ENCODE data around the gene SLC17A5.
"Not testable (repeated sequence)": the region's sequence is repeated elsewhere in the genome, so short reads cannot be mapped to it uniquely, and the experiment has no call there.

SLC17A5 gene

DNA sequence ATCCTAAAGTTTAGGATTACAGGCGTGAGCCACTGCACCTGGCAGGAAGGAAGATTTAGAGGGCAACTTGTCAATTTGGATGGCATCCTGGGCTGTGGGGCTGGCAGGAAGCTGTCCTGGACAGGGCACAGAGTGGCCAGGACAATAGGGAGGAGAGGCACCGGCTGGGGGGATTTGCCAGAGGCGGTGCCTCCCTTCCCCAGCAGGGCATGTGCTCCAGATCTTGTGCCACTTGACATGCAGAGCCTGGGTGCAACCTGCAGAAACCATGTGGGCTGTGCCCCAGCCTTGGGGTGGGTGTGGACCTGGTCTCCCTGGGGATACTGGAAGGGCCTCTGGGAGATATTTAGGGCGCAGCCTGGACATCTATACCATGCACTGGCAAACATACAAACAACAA is 74.4 kb downstream of the SLC17A5 start:
- Histone ChIP-seq H3K4me3 (ENCODE audit: low read length) (no peak overlapping the region), H3K56ac (ENCODE audit: low read length) (peak overlapping the region; percentile 85), H3K18ac (ENCODE audit: low read length) (peak overlapping the region; percentile 97), H4K8ac (ENCODE audit: low read depth, low read length) (peak overlapping the region; percentile 88), H3K27me3 (ENCODE audit: insufficient read depth, low read length, poor library complexity) (no peaks in the 10 kb centered on the region), H3K79me1 (ENCODE audit: low read length) (no peaks in the 10 kb centered on the region), H3K23ac (ENCODE audit: low read length) (no peak overlapping the region), H2AK5ac (ENCODE audit: low read length) (peak overlapping the region; percentile 60), H3K27ac (ENCODE audit: low read depth, low read length) (peak overlapping the region; percentile 96), H3K36me3 (ENCODE audit: control insufficient read depth, insufficient read depth, low read length) (no peaks in the 10 kb centered on the region), H2BK15ac (replicated peaks; ENCODE audit: low read depth) (peak overlapping the region; percentile 4), H3K79me2 (ENCODE audit: control insufficient read depth, insufficient read depth, low read length) (no peaks in the 10 kb centered on the region), H2BK5ac (ENCODE audit: low read length) (peak overlapping the region; percentile 96), H2BK120ac (ENCODE audit: low read depth, low read length) (peak overlapping the region; percentile 84), H4K5ac (ENCODE audit: low read length) (peak overlapping the region; percentile 59), H3K9ac (ENCODE audit: low read length) (peak overlapping the region; percentile 65), H3K4me1 (ENCODE audit: control insufficient read depth, low read depth, low read length) (peaks cover 11% of the 10 kb centered on the region), H3K4me2 (ENCODE audit: low read length) (no peak overlapping the region), H3K4ac (ENCODE audit: low read depth, low read length) (peak overlapping the region; percentile 60)
- no CpG with 5 or more reads among the region's 4 CpGs for WGBS (ENCODE audit: extremely low coverage, insufficient coverage, low lambda C conversion rate)
- no peak for DNase-seq

DNA sequence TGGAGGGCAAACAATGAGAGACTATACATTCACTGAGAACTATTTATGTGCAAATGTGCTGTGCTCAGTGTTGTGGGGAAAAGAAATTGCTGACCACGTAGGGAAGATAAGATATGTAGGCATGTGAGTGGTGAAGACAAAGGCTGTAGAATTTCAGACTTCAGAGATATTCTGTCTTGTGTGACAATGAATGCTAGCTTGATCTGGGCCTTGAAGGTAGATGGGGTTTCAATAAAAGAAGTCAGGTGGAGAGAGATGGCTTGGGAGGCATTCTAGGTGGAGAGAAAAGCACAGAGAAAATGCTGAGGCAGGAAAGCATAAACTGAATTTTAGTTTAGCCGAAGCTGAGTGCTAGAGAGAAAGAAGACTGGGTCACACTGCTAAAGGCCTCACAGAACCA is 76.1 kb downstream of the SLC17A5 start:
- Histone ChIP-seq H4K5ac (ENCODE audit: low read length) (no peak overlapping the region), H2AK5ac (ENCODE audit: low read length) (no peak overlapping the region), H3K4me3 (ENCODE audit: low read length) (no peak overlapping the region), H3K36me3 (ENCODE audit: control insufficient read depth, insufficient read depth, low read length) (no peaks in the 10 kb centered on the region), H2BK5ac (ENCODE audit: low read length) (no peak overlapping the region), H3K27me3 (ENCODE audit: insufficient read depth, low read length, poor library complexity) (no peaks in the 10 kb centered on the region), H3K79me1 (ENCODE audit: low read length) (no peaks in the 10 kb centered on the region), H3K4me2 (ENCODE audit: low read length) (no peak overlapping the region), H3K4ac (ENCODE audit: low read depth, low read length) (peak overlapping the region; percentile 95), H2BK15ac (replicated peaks; ENCODE audit: low read depth) (peak overlapping the region; percentile 92), H3K56ac (ENCODE audit: low read length) (peak overlapping the region; percentile 11), H3K79me2 (ENCODE audit: control insufficient read depth, insufficient read depth, low read length) (no peaks in the 10 kb centered on the region), H3K23ac (ENCODE audit: low read length) (no peak overlapping the region), H2BK120ac (ENCODE audit: low read depth, low read length) (peak overlapping the region; percentile 79), H4K8ac (ENCODE audit: low read depth, low read length) (no peak overlapping the region), H3K27ac (ENCODE audit: low read depth, low read length) (no peak overlapping the region), H3K4me1 (ENCODE audit: control insufficient read depth, low read depth, low read length) (peaks cover 11% of the 10 kb centered on the region), H3K18ac (ENCODE audit: low read length) (peak overlapping the region; percentile 90), H3K9ac (ENCODE audit: low read length) (peak overlapping the region; percentile 2)
- no CpG with 5 or more reads among the region's 2 CpGs for WGBS (ENCODE audit: extremely low coverage, insufficient coverage, low lambda C conversion rate)
- peak; percentile 40 for DNase-seq

DNA sequence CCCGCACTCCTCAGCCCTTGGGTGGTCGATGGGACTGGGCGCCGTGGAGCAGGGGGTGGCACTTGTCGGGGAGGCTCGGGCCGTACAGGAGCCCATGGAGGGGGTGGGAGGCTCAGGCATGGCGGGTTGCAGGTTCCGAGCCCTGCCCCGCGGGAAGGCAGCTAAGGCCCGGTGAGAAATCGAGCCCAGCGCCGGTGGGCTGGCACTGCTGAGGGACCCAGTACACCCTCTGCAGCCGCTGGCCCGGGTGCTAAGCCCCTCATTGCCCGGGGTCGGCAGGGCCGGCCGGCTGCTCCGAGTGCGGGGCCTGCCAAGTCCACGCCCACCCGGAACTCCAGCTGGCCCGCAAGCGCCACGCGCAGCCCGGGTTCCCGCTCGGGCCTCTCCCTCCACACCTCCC is 81.3 kb downstream of the SLC17A5 start:
- H2BK120ac ChIP-seq (ENCODE audit: low read depth, low read length); H3K27me3 ChIP-seq (ENCODE audit: insufficient read depth, low read length, poor library complexity); H3K23ac ChIP-seq (ENCODE audit: low read length); H3K36me3 ChIP-seq (ENCODE audit: control insufficient read depth, insufficient read depth, low read length); H3K27ac ChIP-seq (ENCODE audit: low read depth, low read length); H4K8ac ChIP-seq (ENCODE audit: low read depth, low read length); H4K5ac ChIP-seq (ENCODE audit: low read length); H3K9ac ChIP-seq (ENCODE audit: low read length); H2AK5ac ChIP-seq (ENCODE audit: low read length); DNase-seq; H3K4me3 ChIP-seq (ENCODE audit: low read length); H3K18ac ChIP-seq (ENCODE audit: low read length); H2BK5ac ChIP-seq (ENCODE audit: low read length); H3K4me1 ChIP-seq (ENCODE audit: control insufficient read depth, low read depth, low read length); H2BK15ac ChIP-seq (replicated peaks; ENCODE audit: low read depth); H3K4ac ChIP-seq (ENCODE audit: low read depth, low read length); H3K79me2 ChIP-seq (ENCODE audit: control insufficient read depth, insufficient read depth, low read length); H3K79me1 ChIP-seq (ENCODE audit: low read length); H3K4me2 ChIP-seq (ENCODE audit: low read length); H3K56ac ChIP-seq (ENCODE audit: low read length): not testable (repeated sequence)
- no CpG with 5 or more reads among the region's 32 CpGs for WGBS (ENCODE audit: extremely low coverage, insufficient coverage, low lambda C conversion rate)

DNA sequence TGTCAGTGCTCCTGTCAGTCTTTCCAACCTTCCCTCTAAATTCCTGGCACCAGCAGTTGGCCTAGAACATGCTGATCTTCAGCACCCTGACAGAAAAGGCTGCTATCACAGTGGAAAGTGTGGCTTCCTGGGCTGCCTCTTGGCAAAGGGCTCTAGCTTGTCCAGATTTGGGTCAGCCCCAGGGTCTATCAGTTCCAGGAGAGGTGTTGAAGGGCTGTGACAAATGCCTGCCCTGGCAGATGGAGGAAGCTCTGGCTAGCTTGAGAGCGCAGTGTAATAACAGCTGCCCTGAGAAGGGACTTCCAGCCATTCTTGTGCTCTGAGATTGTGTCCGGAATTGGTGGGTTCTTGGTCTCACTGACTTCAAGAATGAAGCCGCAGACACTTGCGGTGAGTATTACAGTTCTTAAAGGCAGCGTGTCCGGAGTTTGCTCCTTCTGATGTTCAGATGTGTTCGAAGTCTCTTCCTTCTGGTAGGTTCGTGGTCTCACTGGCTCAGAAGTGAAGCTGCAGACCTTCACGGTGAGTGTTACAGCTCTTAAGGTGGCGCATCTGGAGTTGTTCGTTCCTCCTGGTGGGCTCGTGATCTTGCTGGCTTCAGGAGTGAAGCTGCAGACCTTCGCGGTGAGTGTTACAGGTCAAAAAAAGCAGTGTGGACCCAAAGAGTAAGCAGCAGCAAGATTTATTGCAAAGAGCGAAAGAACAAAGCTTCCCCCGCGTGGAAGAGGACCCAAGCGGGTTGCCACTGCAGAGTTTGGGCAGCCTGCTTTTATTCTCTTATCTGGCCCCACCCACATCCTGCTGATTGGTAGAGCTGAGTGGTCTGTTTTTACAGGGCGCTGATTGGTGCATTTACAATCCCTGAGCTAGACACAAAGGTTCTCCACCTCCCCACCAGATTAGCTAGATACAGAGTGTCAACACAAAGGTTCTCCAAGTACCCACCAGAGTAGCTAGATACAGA is 82.3 kb downstream of the SLC17A5 start:
- H2AK5ac ChIP-seq (ENCODE audit: low read length); H2BK15ac ChIP-seq (replicated peaks; ENCODE audit: low read depth); H3K18ac ChIP-seq (ENCODE audit: low read length); H3K27me3 ChIP-seq (ENCODE audit: insufficient read depth, low read length, poor library complexity); H2BK5ac ChIP-seq (ENCODE audit: low read length); H3K4me2 ChIP-seq (ENCODE audit: low read length); H3K4me3 ChIP-seq (ENCODE audit: low read length); H3K23ac ChIP-seq (ENCODE audit: low read length); H3K9ac ChIP-seq (ENCODE audit: low read length); H3K4ac ChIP-seq (ENCODE audit: low read depth, low read length); H3K79me1 ChIP-seq (ENCODE audit: low read length); H3K27ac ChIP-seq (ENCODE audit: low read depth, low read length); H2BK120ac ChIP-seq (ENCODE audit: low read depth, low read length); H3K79me2 ChIP-seq (ENCODE audit: control insufficient read depth, insufficient read depth, low read length); H3K56ac ChIP-seq (ENCODE audit: low read length); DNase-seq; H3K4me1 ChIP-seq (ENCODE audit: control insufficient read depth, low read depth, low read length); H3K36me3 ChIP-seq (ENCODE audit: control insufficient read depth, insufficient read depth, low read length); H4K5ac ChIP-seq (ENCODE audit: low read length); H4K8ac ChIP-seq (ENCODE audit: low read depth, low read length): not testable (repeated sequence)
- WGBS (ENCODE audit: extremely low coverage, insufficient coverage, low lambda C conversion rate) = no CpG with 5 or more reads among the region's 19 CpGs

DNA sequence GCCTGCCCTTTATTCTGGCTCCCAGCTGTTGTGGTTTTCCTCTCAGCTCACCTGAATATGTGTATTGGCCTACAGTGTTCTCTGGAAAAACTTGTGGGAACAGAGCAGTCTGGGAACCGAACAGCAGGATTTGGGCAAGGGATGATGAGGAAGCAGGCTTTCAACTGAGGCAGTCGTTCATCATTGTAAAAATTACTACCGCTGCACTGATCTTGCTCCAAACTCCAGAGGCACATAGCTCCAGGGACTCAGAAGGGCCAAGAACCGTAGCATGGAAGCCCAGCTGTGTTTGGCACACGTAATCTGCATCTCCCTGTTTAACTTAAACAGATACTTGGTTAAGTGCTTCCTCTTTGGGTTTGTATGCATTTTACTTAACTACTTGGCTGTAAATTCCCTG is 84.7 kb downstream of the SLC17A5 start:
- Histone ChIP-seq H3K27ac (ENCODE audit: low read depth, low read length) (no peak overlapping the region), H4K8ac (ENCODE audit: low read depth, low read length) (no peak overlapping the region), H3K9ac (ENCODE audit: low read length) (no peak overlapping the region), H3K56ac (ENCODE audit: low read length) (peak overlapping the region; percentile 31), H3K4me1 (ENCODE audit: control insufficient read depth, low read depth, low read length) (no peaks in the 10 kb centered on the region), H3K23ac (ENCODE audit: low read length) (no peak overlapping the region), H3K36me3 (ENCODE audit: control insufficient read depth, insufficient read depth, low read length) (no peaks in the 10 kb centered on the region), H3K79me2 (ENCODE audit: control insufficient read depth, insufficient read depth, low read length) (no peaks in the 10 kb centered on the region), H2BK120ac (ENCODE audit: low read depth, low read length) (no peak overlapping the region), H3K27me3 (ENCODE audit: insufficient read depth, low read length, poor library complexity) (no peaks in the 10 kb centered on the region), H3K4me3 (ENCODE audit: low read length) (no peak overlapping the region), H3K18ac (ENCODE audit: low read length) (no peak overlapping the region), H4K5ac (ENCODE audit: low read length) (no peak overlapping the region), H3K4ac (ENCODE audit: low read depth, low read length) (no peak overlapping the region), H3K4me2 (ENCODE audit: low read length) (no peak overlapping the region), H3K79me1 (ENCODE audit: low read length) (no peaks in the 10 kb centered on the region), H2BK15ac (replicated peaks; ENCODE audit: low read depth) (no peak overlapping the region), H2AK5ac (ENCODE audit: low read length) (no peak overlapping the region), H2BK5ac (ENCODE audit: low read length) (no peak overlapping the region)
- no peak for DNase-seq
- no CpG with 5 or more reads among the region's 5 CpGs for WGBS (ENCODE audit: extremely low coverage, insufficient coverage, low lambda C conversion rate)

Measured in mesendoderm (in vitro differentiated cells).